ENCODE results near the gene ASXL2.

The ASXL2 gene

GRCh38 chr2:25684577-25685473 lies 193.5 kb downstream of the ASXL2 start:
- DNase-seq = no peak
- TF ChIP-seq CTCF (IDR thresholded peaks at IDR 0.05; ENCODE audit: low read depth, low read length) = no peak
- no peaks in the 10 kb centered on the region for H3K9me3 ChIP-seq (ENCODE audit: severe bottlenecking)

More at GRCh38 chr2:25684577-25685473, 193.5 kb downstream of the ASXL2 start:
- H3K27me3 ChIP-seq (ENCODE audit: insufficient read depth, low read depth, severe bottlenecking) = no peaks in the 10 kb centered on the region
- H3K36me3 ChIP-seq = no peaks in the 10 kb centered on the region
- no peak overlapping the region for H3K4me3 ChIP-seq (ENCODE audit: low read depth, low read length)
- H3K27ac ChIP-seq = no peak overlapping the region

Data from WERI-Rb-1 (cell line).